Left hindlimb (tissue), 1 donor: ENCODE data around the gene GUF1.
A peak's percentile ranks its signal among the peaks of the same experiment; 100 is the strongest.
"Not testable (repeated sequence)": the region's sequence is repeated elsewhere in the genome, so short reads cannot be mapped to it uniquely, and the experiment has no call there.

Source experiments
- DNase-seq: peaks from one replicate; pipeline ENCODE4 v3.0.0-alpha.2; 2018

Gene GUF1

GRCh38 chr4:44713125-44713524 lies 34.9 kb downstream of the GUF1 start:
- DNase-seq, result no peak

GRCh38 chr4:44716597-44716996 lies 38.4 kb downstream of the GUF1 start:
- no peak for DNase-seq

GRCh38 chr4:44720371-44720770 lies 42.2 kb downstream of the GUF1 start:
- no peak for DNase-seq

- no peak for DNase-seq
Measured at GRCh38 chr4:44722001-44722400, 43.8 kb downstream of the GUF1 start.

GRCh38 chr4:44725166-44725565 lies 46.9 kb downstream of the GUF1 start:
- DNase-seq, result no peak

- no peak for DNase-seq
Measured at GRCh38 chr4:44725726-44726037, 47.5 kb downstream of the GUF1 start.

- DNase-seq, result peak; percentile 94
Measured at GRCh38 chr4:44726038-44726871, 48.0 kb downstream of the GUF1 start, which contains the start of gene GNPDA2. Gene GNPDA2 (minus strand): TSS chr4:44726556. CDS start chr4:44722207, 4,349 bp downstream.

- DNase-seq, result no peak
Measured at GRCh38 chr4:44727471-44727870, 49.3 kb downstream of the GUF1 start.

- not testable (repeated sequence) for DNase-seq
Measured at GRCh38 chr4:44728694-44729093, 50.5 kb downstream of the GUF1 start.

GRCh38 chr4:44736900-44737299 lies 58.7 kb downstream of the GUF1 start:
- DNase-seq, result no peak

GRCh38 chr4:44738615-44739014 lies 60.4 kb downstream of the GUF1 start:
- no peak for DNase-seq

- DNase-seq, result no peak
Measured at GRCh38 chr4:44740201-44740600, 62.0 kb downstream of the GUF1 start.
